Measurements from ENCODE around the gene EPN2.

The EPN2 gene

GRCh38 chr17:19253112-19253511, 15.9 kb downstream of the EPN2 start:
- no peak overlapping the region for H3K4me3 ChIP-seq (ENCODE audit: low read depth, low read length)
- TF ChIP-seq CTCF (IDR thresholded peaks at IDR 0.05; ENCODE audit: insufficient read depth, low read depth, low read length, missing control alignments), result no peak
- no peak for DNase-seq (ENCODE audit: low read depth)

DNA sequence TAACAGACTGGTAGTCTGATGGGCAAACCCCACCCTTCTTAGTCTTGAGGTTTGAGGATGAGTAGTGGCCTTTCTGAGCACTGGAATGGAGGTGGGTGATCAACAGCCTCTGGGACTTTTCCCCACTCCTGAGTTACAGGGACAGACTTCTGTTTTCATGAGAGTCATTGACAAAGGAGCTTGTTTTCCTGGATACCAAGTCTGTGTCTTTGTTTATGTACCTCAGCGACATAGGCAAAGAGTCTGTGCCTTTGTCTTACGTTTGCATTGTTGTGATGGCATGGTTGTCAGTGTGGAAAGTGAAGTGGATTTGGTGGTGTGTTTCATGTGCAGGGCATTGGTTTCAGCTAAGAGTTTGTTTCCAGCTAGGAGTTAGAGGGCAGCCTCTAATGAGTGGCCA, 17.5 kb downstream of the EPN2 start:
- no peak for TF ChIP-seq CTCF (IDR thresholded peaks at IDR 0.05; ENCODE audit: insufficient read depth, low read depth, low read length, missing control alignments)
- DNase-seq (ENCODE audit: low read depth), result no peak
- no peak overlapping the region for H3K4me3 ChIP-seq (ENCODE audit: low read depth, low read length)

GRCh38 chr17:19255279-19255678, 18.1 kb downstream of the EPN2 start:
- no peak for DNase-seq (ENCODE audit: low read depth)
- TF ChIP-seq CTCF (IDR thresholded peaks at IDR 0.05; ENCODE audit: insufficient read depth, low read depth, low read length, missing control alignments), result no peak
- no peak overlapping the region for H3K4me3 ChIP-seq (ENCODE audit: low read depth, low read length)

GRCh38 chr17:19258371-19258770, 21.2 kb downstream of the EPN2 start:
- no peak overlapping the region for H3K4me3 ChIP-seq (ENCODE audit: low read depth, low read length)
- TF ChIP-seq CTCF (IDR thresholded peaks at IDR 0.05; ENCODE audit: insufficient read depth, low read depth, low read length, missing control alignments), result no peak
- no peak for DNase-seq (ENCODE audit: low read depth)

GRCh38 chr17:19260958-19261357, 23.8 kb downstream of the EPN2 start:
- no peak for DNase-seq (ENCODE audit: low read depth)
- no peak overlapping the region for H3K4me3 ChIP-seq (ENCODE audit: low read depth, low read length)
- TF ChIP-seq CTCF (IDR thresholded peaks at IDR 0.05; ENCODE audit: insufficient read depth, low read depth, low read length, missing control alignments), result no peak

GRCh38 chr17:19261426-19261825, 24.3 kb downstream of the EPN2 start:
- no peak overlapping the region for H3K4me3 ChIP-seq (ENCODE audit: low read depth, low read length)
- no peak for DNase-seq (ENCODE audit: low read depth)
- TF ChIP-seq CTCF (IDR thresholded peaks at IDR 0.05; ENCODE audit: insufficient read depth, low read depth, low read length, missing control alignments), result no peak

Measured in GM12865 (cell line).